Upper lobe of left lung (tissue), 4 donors: ENCODE measurements around the gene CYBRD1.

Experiments used
- CTCF ChIP-seq, 6 experiments: fragments of 450-650 bp in 4 of 6; fragments of 200-600 bp in 2 of 6; sonication (generic) in 2 of 6; IDR thresholded peaks; one replicate each; pipeline ENCODE4 v1.5.1; 2016 to 2019; ENCODE audit warnings: antibody characterized with exemption in 6 of 6
- EP300 ChIP-seq, 4 donors: sonication (generic); formaldehyde crosslinking; IDR thresholded peaks; one replicate each; pipeline ENCODE4 v1.5.1; 2017; ENCODE audit warnings: antibody characterized with exemption in 4 of 4, control low read depth in 2 of 4
- POLR2AphosphoS5 ChIP-seq, 2 donors: sonication (generic); formaldehyde crosslinking; IDR thresholded peaks; one replicate each; pipeline ENCODE4 v1.5.1; 2017; ENCODE audit warnings: antibody characterized with exemption in 2 of 2

DNA sequence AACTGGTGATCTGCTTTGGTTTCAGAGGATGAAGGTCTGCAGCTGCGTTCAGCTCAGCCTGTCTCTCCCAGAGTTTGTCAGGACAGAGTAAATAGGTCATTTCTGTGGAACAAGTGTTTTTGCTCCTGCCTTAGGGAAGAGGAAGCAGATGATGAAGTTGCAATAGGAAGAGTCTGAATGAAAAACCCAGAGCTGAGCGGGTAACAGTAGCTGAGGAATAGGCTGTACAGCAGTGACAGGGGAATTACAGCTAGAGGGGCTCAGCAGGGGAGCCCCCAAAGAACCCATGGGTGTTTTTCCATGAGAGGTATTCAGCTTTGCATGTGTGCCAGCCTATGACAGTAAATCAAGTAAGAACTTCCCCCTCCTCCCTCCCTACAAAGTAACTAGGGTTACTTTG lies 10.3 kb upstream of the CYBRD1 start:
- no peak for TF ChIP-seq CTCF (IDR thresholded peaks at IDR 0.05)
- no peak for TF ChIP-seq EP300 (IDR thresholded peaks at IDR 0.05)
- TF ChIP-seq POLR2AphosphoS5 (IDR thresholded peaks at IDR 0.05), result no peak
